ENCODE results near the gene EXD1.

DNA sequence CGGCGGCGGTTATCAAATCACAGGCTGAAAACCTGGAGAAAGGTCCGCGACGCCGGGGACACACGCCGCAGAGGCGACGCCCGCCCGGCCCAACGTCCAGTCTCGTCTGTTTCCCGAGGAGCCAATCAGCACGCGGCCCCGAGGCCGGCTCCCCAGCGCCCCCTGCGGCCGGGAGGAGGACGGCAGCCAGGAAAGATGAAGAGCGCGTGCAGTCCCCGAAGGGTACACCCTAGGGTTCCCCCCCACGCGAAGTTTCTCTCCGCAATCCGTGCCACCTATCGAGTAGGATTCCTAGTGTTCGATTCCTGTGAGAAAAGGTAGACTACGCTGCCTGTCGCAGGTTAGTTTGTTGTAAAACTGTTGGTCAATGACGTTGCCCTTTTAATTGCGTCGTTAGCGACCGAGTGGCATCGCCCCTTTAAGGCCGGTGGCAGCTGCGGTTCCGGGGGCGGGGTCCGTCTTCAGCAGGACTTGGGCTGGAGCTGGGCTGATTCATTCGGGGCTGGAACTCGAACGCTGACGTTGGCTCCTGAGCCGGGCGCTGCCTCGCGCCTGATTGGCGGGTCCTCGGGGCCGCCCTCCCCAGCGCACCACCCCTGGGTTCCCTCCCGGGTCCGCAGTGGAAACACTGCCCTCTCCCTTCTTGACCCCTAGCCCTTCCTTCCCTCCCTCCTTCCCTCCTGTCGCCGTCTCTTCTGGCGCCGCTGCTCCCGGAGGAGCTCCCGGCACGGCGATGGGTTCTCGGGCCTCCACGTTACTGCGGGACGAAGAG is at the start of gene EXD1, which contains the start of gene CHP1:
- TF ChIP-seq, protein P1, sequence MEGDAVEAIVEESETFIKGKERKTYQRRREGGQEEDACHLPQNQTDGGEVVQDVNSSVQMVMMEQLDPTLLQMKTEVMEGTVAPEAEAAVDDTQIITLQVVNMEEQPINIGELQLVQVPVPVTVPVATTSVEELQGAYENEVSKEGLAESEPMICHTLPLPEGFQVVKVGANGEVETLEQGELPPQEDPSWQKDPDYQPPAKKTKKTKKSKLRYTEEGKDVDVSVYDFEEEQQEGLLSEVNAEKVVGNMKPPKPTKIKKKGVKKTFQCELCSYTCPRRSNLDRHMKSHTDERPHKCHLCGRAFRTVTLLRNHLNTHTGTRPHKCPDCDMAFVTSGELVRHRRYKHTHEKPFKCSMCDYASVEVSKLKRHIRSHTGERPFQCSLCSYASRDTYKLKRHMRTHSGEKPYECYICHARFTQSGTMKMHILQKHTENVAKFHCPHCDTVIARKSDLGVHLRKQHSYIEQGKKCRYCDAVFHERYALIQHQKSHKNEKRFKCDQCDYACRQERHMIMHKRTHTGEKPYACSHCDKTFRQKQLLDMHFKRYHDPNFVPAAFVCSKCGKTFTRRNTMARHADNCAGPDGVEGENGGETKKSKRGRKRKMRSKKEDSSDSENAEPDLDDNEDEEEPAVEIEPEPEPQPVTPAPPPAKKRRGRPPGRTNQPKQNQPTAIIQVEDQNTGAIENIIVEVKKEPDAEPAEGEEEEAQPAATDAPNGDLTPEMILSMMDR (IDR thresholded peaks at IDR 0.05 in 2 of 3, conservative IDR thresholded peaks at IDR 0.05 in 1 of 3; ENCODE audit: borderline replicate concordance in 1 of 3, insufficient read depth in 1 of 3, low read depth in 2 of 3, low read length in 2 of 3) = peak; percentile 70 to 97 (median 89); a peak in 5 of 6 replicates
- TF ChIP-seq YY1 (IDR thresholded peaks at IDR 0.05; ENCODE audit: extremely low read depth, insufficient replicate concordance, low read depth, low read length) (peak; percentile 27), EZH2 (IDR thresholded peaks at IDR 0.05) (no peak), POLR2AphosphoS5 (IDR thresholded peaks at IDR 0.05; ENCODE audit: low read depth, low read length) (peak; percentile 74), RAD21 (IDR thresholded peaks at IDR 0.05; ENCODE audit: low read depth) (peak; percentile 6; the same call in 1 of the 2 replicates), POLR2A (IDR thresholded peaks at IDR 0.05; ENCODE audit: borderline replicate concordance, extremely low read depth, insufficient read depth, insufficient read length) (no peak), SIN3A (IDR thresholded peaks at IDR 0.05; ENCODE audit: low read depth) (peak; percentile 69), JUND (IDR thresholded peaks at IDR 0.05) (no peak; the same call in none of the 2 replicates), FOSL1 (IDR thresholded peaks at IDR 0.05; ENCODE audit: low read depth) (no peak), MAX (IDR thresholded peaks at IDR 0.05) (peak; percentile 99)
- TF ChIP-seq, protein P2, sequence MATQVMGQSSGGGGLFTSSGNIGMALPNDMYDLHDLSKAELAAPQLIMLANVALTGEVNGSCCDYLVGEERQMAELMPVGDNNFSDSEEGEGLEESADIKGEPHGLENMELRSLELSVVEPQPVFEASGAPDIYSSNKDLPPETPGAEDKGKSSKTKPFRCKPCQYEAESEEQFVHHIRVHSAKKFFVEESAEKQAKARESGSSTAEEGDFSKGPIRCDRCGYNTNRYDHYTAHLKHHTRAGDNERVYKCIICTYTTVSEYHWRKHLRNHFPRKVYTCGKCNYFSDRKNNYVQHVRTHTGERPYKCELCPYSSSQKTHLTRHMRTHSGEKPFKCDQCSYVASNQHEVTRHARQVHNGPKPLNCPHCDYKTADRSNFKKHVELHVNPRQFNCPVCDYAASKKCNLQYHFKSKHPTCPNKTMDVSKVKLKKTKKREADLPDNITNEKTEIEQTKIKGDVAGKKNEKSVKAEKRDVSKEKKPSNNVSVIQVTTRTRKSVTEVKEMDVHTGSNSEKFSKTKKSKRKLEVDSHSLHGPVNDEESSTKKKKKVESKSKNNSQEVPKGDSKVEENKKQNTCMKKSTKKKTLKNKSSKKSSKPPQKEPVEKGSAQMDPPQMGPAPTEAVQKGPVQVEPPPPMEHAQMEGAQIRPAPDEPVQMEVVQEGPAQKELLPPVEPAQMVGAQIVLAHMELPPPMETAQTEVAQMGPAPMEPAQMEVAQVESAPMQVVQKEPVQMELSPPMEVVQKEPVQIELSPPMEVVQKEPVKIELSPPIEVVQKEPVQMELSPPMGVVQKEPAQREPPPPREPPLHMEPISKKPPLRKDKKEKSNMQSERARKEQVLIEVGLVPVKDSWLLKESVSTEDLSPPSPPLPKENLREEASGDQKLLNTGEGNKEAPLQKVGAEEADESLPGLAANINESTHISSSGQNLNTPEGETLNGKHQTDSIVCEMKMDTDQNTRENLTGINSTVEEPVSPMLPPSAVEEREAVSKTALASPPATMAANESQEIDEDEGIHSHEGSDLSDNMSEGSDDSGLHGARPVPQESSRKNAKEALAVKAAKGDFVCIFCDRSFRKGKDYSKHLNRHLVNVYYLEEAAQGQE (IDR thresholded peaks at IDR 0.05; ENCODE audit: low read depth) = no peak
- TF ChIP-seq, protein P3, sequence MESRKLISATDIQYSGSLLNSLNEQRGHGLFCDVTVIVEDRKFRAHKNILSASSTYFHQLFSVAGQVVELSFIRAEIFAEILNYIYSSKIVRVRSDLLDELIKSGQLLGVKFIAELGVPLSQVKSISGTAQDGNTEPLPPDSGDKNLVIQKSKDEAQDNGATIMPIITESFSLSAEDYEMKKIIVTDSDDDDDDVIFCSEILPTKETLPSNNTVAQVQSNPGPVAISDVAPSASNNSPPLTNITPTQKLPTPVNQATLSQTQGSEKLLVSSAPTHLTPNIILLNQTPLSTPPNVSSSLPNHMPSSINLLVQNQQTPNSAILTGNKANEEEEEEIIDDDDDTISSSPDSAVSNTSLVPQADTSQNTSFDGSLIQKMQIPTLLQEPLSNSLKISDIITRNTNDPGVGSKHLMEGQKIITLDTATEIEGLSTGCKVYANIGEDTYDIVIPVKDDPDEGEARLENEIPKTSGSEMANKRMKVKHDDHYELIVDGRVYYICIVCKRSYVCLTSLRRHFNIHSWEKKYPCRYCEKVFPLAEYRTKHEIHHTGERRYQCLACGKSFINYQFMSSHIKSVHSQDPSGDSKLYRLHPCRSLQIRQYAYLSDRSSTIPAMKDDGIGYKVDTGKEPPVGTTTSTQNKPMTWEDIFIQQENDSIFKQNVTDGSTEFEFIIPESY (IDR thresholded peaks at IDR 0.05; ENCODE audit: extremely low read depth, insufficient replicate concordance, low read length) = peak; percentile 16
